HG03432 (cell line): Measurements from ENCODE around the gene ERBB3.
"Not testable (repeated sequence)": the region's sequence is repeated elsewhere in the genome, so short reads cannot be mapped to it uniquely, and the experiment has no call there.

Source experiments
- ATAC-seq: cut with Tn5 transposase; IDR thresholded peaks from one replicate; pipeline ENCODE4 v1.9.1; 2021; ENCODE audit warnings: mild to moderate bottlenecking, moderate library complexity; ENCODE audit not compliant: unreplicated experiment

ERBB3 gene

GRCh38 chr12:56079723-56080555, at the start of gene ERBB3:
Gene ERBB3, plus strand, starts transcription at chr12:56080165. Its CDS starts 136 bp downstream, at chr12:56080301.
- peak; percentile 46 for ATAC-seq

DNA sequence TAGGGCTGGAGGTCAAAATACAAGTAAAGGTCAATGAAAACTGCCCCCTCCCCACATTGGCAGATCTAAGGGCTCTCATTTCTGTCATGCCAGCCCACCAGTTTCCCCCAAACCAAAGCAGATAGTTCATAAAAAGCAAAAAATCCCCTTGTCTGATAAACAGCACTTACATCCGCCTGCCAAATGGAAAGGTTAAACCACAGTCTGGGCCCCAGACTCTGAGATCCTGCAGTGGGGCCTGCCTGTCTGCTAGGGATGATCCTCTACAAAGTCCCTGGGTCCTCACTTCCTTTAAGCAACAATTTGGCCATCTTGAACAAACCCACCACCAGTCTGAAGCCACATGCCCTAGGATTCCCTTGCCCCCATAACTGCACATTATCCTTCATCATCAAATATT, 48.0 kb upstream of the ERBB3 start:
- ATAC-seq, result no peak

- no peak for ATAC-seq
Observed at GRCh38 chr12:56034586-56035332, 45.2 kb upstream of the ERBB3 start.

- no peak for ATAC-seq
Observed at GRCh38 chr12:56037161-56037560, 42.8 kb upstream of the ERBB3 start.

GRCh38 chr12:56038022-56038655, 41.8 kb upstream of the ERBB3 start:
- ATAC-seq, result no peak

DNA sequence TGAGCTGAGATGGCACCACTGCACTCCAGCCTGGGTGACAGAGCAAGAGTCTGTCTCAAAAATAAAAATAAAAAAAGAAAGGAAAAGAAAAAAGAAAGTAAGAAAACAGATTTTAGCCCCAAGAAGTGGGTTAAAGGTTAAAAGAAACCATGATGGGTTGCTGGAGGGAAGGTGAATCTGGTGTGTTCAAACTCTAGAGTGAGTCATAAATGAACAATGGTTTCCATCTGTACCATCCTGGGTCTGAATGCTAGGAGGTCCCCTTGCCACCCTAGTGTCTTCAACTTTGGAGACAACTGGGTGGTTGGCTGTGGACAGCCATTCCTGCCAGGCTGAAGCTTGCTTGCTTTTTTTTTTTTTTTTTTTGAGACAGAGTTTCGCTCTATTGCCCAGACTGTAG, 39.8 kb upstream of the ERBB3 start:
- no peak for ATAC-seq

- ATAC-seq, result no peak
Observed at GRCh38 chr12:56040963-56041551, 38.9 kb upstream of the ERBB3 start.

DNA sequence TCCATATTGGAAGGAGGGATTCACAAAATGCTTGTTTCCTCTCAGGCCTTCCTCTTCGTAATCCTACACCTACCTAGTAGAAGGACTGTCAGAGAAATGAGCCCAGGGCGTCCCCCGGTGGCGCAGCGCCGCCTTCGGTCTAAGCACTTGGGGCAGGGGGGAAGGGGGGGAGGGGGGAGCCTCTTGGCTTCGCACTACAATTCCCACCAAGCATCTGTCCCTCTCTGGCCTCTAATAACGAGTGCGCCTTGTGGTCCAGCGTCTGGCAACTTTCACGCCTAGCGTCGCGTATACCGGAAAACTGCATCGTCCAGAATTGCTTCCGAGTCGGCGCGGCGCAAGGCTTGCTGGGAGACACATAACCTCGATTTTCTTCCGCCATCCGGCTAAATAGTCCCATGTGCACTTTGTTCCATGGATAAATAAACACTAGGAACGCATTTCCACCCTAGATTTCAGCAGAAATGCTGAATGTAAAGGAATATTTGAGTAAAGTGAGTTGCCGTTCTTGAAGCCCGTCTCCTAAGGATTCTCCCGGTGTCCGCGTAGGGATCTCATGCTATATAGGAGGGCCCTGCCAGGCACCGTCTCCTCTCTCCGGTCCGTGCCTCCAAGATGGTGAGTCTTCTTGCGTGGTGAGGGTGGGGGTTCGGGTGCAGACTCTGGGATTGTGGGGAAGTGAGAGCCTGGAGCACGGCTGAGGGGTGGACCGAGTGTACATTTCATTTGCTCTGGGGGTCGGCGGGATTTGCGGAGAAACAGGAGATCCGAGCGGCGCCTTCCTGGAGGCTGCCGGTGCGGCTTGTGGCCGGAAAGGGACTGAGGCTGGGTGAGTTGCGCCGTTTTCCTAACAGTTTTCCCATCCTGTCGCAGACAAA, 38.2 kb upstream of the ERBB3 start, which contains the start of gene RPS26:
Gene RPS26 (plus strand): TSS at position 367 of the 878 bp plus-strand sequence. CDS start 249 bp downstream, at position 616.
- ATAC-seq, result peak; percentile 94

DNA sequence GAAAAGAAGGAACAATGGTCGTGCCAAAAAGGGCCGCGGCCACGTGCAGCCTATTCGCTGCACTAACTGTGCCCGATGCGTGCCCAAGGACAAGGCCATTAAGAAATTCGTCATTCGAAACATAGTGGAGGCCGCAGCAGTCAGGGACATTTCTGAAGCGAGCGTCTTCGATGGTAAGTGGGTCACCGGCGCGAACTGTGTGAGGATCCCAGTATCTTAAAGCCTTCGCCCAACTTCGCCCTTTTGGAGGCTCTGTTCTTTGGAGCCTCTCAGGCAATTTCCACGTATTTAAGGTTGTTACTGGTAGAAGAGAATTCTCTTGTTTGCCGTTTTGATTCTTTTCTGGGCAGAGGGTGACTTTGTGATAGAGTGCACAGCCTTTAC, 37.5 kb upstream of the ERBB3 start:
- ATAC-seq, result not testable (repeated sequence)

DNA sequence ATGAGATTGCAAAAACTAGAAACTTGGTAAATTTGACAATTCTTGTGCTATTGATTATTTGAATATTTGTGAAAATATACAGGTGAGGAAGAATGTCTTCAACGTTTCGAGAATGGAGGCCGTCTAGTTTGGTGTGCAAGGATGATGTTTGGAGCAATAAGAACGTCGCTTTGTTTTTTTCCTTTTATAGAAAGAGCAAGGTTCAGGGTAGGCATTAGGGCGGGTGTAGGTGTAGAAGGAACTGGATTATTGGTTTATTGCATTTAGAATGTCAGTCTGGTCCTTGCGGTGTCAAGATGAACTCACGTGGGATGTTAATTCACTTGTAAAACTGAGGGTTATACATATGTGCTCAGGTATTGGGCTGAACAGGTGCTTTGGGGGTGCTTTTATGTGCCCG, 37.1 kb upstream of the ERBB3 start:
- ATAC-seq, result no peak

GRCh38 chr12:56046027-56046780, 33.8 kb upstream of the ERBB3 start:
- no peak for ATAC-seq

- ATAC-seq, result no peak
Observed at GRCh38 chr12:56053407-56053893, 26.5 kb upstream of the ERBB3 start.

GRCh38 chr12:56059964-56060363, 20.0 kb upstream of the ERBB3 start:
- ATAC-seq, result not testable (repeated sequence)

GRCh38 chr12:56061982-56062381, 18.0 kb upstream of the ERBB3 start:
- no peak for ATAC-seq

DNA sequence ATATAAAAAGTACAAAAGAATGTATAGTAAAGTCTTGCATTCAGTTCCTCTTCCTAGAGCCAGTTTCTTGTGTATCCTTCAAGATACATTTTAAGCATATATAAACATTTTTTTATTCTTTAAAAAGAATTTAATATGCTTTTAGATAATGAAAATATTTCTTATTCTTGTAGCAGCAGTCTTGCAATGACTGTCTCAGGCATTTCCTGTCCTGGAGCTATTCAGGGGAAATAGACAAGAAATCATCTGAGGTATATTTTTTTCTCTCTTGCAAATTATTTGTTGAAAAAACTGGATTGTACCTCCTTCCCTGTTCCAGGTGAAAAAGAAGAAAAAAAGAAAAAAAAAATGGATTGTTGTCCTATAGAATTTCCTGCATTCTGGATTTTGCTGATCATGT, 17.0 kb upstream of the ERBB3 start:
- ATAC-seq, result no peak

GRCh38 chr12:56071648-56072047, 8.3 kb upstream of the ERBB3 start:
- ATAC-seq, result no peak

- no peak for ATAC-seq
Observed at GRCh38 chr12:56074396-56074795, 5.6 kb upstream of the ERBB3 start.

DNA sequence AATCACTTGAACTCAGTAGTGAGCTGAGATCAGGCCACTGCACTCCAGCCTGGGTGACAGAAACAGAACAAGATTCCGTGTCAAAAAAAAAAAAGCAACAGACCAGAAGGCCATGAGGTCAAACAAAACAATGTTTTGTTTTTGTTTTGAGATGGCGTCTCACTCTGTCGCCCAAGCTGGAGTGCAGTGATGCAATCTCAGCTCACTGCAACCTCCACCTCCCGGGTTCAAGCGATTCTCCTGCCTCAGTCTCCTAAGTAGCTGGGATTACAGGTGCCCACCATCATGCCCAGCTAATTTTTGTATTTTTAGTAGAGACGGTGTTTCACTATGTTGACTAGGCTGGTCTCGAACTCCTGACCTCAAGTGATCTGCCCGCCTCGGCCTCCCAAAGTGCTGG, 2.0 kb upstream of the ERBB3 start:
- not testable (repeated sequence) for ATAC-seq

- no peak for ATAC-seq
Observed at GRCh38 chr12:56078427-56078826, 1.5 kb upstream of the ERBB3 start.
